GM12892 (cell line): Measurements from ENCODE around the gene PTPRN.
"Not testable (repeated sequence)": the region's sequence is repeated elsewhere in the genome, so short reads cannot be mapped to it uniquely, and the experiment has no call there.

ENCODE experiments used
- DNase-seq: peaks from one replicate; pipeline ENCODE4 v3.0.0; 2011; ENCODE audit not compliant: insufficient read length
- FAIRE-seq: peaks from 2 replicates; lab custom pipeline; 2011; peaks lifted over from hg19 to GRCh38; lab: Jason Lieb, UNC
- POLR2A ChIP-seq: IDR thresholded peaks from 2 replicates; pipeline ENCODE4 v1.6.1; 2011; ENCODE audit warnings: low read depth, low read length, control low read depth
- POLR2AphosphoS5 ChIP-seq: IDR thresholded peaks from 2 replicates; pipeline ENCODE4 v1.6.1; 2011; ENCODE audit warnings: low read depth, low read length, control low read depth
- TAF1 ChIP-seq: IDR thresholded peaks from 2 replicates; pipeline ENCODE4 v1.6.1; 2011; ENCODE audit warnings: low read depth, mild to moderate bottlenecking, control low read depth, low read length, borderline replicate concordance

Gene PTPRN

GRCh38 chr2:219332542-219332941 is 23.3 kb upstream of the PTPRN start, which contains the start of gene RESP18:
RESP18 (minus strand) TSS chr2:219332744.
- TF ChIP-seq TAF1 (no peak), POLR2A (no peak), POLR2AphosphoS5 (no peak)
- DNase-seq, result no peak
- no peak for FAIRE-seq

GRCh38 chr2:219331560-219332213 is 22.5 kb upstream of the PTPRN start:
- TF ChIP-seq POLR2AphosphoS5 (no peak), POLR2A (no peak), TAF1 (no peak)
- FAIRE-seq, result no peak
- no peak for DNase-seq

DNA sequence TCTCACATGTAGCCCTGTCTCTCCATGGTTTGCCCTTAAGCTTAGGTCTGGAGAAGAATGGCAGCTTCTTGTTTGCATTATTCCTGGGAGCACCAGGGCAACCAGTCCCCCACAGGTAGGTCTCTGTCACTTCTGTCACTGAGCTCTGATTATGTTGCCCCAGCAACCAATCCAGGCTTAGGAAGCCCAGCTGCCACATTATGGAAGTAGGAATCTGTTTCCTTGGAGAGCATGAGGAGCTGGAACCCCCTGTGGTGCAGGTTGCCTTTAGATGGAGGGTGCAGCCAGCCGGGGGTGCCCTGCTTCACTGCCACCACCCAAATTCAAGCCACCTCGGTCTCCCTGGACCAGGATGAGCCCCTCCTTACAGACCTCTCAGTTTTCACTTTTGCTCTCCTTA is 18.5 kb upstream of the PTPRN start:
- FAIRE-seq, result no peak

DNA sequence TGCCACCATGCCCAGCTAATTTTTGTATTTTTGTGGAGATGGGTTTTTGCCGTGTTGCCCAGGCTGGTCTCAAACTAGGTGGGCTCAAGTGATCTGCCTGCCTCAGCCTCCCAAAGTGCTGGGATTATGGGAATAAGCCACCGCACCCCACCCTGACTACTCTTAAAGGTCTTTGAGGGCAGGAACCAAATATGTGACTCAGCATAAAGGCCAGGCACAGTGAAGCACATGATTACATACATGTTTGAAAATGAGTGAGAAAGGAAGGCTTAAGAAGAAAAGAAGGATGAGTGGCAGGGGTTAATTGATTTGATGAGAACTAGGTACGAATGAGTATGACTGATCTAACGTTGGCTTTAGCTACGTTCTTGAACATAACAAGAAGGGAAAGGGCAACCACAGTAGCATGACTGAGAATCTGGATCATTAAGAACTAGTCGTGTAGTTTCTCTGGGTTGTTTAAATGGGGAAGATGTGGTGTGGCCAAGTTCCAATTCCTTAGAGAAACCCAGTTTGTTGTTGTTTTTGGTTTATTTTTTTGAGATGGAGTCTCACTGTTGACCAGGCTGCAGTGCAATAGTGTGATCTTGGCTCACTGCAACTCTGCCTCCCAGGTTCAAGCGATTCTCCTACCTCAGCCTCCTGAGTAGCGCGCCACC is 16.6 kb upstream of the PTPRN start:
- DNase-seq (no peak), FAIRE-seq (no peak)
- no peak for TF ChIP-seq POLR2AphosphoS5
- no peak for TF ChIP-seq TAF1
- no peak for TF ChIP-seq POLR2A

More for the DNA sequence above, 18.5 kb upstream of the PTPRN start:
- TF ChIP-seq TAF1 (no peak), POLR2AphosphoS5 (no peak), POLR2A (no peak)
- DNase-seq, result no peak

GRCh38 chr2:219325136-219325535 is 15.9 kb upstream of the PTPRN start:
- no peak for FAIRE-seq
- DNase-seq, result no peak
- TF ChIP-seq POLR2AphosphoS5 (no peak), TAF1 (no peak), POLR2A (no peak)

DNA sequence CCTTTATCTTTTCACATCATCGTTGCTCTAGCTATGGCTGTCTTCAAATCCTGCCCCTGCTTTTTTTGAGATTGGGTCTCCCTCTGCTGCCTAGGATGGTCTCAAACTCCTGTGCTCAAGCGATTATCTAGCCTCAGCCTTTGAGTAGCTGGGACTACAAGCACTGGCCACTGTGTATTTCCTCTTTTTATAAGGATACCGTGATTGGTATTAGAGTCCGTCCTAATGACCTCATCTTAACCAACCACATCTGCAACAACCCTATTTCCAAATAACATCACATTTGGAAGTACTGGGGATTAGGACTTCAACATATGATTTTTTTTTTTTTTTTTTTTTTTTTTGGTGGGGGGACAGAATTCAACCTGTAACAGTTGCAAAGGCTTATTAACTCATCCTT is 14.2 kb upstream of the PTPRN start:
- FAIRE-seq, result no peak
- DNase-seq, result no peak
- TF ChIP-seq TAF1 (no peak), POLR2AphosphoS5 (no peak), POLR2A (no peak)

DNA sequence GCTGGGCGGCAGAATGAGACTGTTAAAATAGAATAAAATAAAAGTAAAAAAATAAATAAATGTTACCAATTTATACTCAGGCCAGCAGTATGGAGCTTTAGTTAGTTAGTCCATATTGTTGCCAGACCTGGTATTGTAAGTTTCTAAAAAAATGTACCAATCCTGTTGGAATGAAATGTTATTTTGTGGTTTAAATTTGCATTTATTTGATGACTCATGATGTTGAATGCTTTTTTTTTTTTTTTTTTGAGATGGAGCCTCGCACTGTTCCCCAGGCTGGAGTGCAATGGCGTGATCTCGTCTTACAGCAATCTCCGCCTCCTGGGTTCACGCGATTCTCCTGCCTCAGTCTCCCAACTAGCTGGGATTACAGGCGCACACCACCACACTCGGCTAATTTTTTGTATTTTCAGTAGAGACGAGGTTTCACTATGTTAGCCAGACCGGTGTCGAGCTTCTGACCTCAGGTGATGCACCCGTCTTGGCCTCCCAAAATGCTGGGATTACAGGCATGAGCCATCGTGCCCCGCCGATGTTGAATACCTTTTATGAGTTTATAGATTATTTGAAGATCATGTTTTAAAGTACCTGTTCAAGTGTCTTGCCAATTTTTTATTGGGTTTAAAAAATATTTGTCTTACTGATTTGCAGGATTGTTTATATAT is 5.7 kb upstream of the PTPRN start:
- TF ChIP-seq POLR2A (no peak), TAF1 (no peak), POLR2AphosphoS5 (no peak)
- FAIRE-seq, result no peak
- DNase-seq, result no peak

GRCh38 chr2:219312683-219313263 is 3.6 kb upstream of the PTPRN start:
- FAIRE-seq, DNase-seq: not testable (repeated sequence)

GRCh38 chr2:219308142-219309101 is 779 bp downstream of the PTPRN start:
- no peak for DNase-seq
- FAIRE-seq, result no peak
- TF ChIP-seq POLR2A (no peak), POLR2AphosphoS5 (no peak), TAF1 (no peak)

GRCh38 chr2:219306047-219306446 is 3.2 kb downstream of the PTPRN start:
- FAIRE-seq, result no peak

DNA sequence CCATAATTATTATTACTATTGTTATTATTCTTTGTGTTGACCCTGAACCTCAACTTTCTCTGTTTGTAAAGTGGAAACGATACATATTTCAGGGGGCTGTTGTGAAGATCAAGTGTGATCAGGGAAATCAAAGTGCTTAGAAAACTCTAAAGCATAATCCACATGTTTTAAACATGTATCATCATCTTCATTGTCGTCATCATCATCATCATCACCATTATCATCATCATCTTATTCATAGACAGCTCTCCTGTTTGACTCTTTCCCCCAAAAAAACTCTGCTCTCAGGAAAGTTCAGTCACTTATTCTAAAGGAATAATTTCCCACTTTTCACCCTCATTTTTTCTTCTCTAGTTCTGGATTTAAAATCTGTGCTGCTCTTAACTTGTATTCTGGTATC is 5.0 kb downstream of the PTPRN start:
- FAIRE-seq (no peak), DNase-seq (no peak)
- TF ChIP-seq POLR2A, result no peak
- TF ChIP-seq POLR2AphosphoS5, result no peak
- TF ChIP-seq TAF1, result no peak

More at GRCh38 chr2:219306047-219306446, 3.2 kb downstream of the PTPRN start:
- no peak for DNase-seq
- no peak for TF ChIP-seq TAF1
- TF ChIP-seq POLR2AphosphoS5, result no peak
- no peak for TF ChIP-seq POLR2A
